Occipital lobe (tissue), 2 donors: ENCODE data around the gene UNC50. TPM values are rescaled to one million over a fixed set of nuclear protein-coding genes. Genes with fewer than 3 reads are reported as not detected.
"Not testable (repeated sequence)": the region's sequence is repeated elsewhere in the genome, so short reads cannot be mapped to it uniquely, and the experiment has no call there.

ENCODE experiments used
- DNase-seq: peaks from one replicate; lab custom pipeline; 2025; lab: John Stamatoyannopoulos, UW
- total RNA-seq: library from RNA; depleted of rRNA; stranded (reverse); fragments of >200 nt; gene quantifications from one replicate; pipeline ENCODE4 v1.2.3, GENCODE V29; 2014

Gene UNC50
- total RNA-seq, 1 donor from 2014 or later, result 51.8 TPM

DNA sequence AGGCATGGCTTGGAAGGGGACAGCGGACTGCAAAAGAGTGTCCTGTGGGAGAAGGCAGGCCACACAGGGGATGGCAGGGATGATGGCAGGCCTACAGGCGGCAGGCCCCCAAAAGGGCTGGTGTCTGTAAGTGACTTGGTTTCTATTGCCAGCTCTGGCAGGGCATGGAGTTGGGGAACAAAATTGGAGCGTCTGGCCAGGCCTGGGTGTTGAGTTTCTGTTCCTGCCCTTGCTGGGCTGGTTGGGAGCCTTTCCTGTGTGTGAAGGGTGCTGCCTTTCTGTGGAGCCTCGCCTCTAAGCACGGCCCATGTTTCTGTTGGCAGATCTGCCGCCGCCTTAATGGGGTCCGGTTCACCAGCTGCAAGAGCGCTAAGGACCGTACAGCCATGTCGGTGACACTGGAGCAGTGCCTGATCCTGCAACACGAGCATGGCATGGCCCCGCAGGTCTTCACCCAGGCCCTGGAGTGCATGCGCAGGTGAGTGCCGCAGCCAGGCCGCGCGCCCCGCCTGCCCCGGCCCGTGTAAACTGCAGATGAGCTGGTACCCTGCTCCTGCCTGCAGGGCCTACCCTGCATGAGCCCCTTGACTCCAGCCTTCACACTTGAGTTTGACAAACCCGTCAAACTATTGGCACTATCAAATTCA, 31.6 kb upstream of the UNC50 start:
- DNase-seq, result no peak

DNA sequence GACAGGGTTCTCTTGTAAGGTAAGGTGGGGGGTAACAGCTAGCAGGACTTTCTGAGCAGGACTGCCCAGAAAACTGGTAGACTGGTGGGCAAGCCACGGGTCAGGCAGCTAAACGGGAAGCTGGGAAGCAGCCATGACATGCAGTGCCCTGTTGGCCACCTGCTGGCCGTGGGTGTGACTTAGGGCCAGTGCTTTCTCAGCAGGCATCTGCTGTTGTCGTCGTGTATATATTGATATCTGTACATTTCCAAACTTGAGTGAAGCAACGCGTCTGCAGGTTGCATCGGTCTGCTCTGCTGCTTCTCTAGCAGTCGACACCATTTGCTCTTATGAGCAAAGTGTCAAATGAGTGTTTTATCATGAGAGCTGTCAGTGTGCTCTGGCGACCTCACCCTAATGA, 31.1 kb upstream of the UNC50 start:
- DNase-seq, result no peak

DNA sequence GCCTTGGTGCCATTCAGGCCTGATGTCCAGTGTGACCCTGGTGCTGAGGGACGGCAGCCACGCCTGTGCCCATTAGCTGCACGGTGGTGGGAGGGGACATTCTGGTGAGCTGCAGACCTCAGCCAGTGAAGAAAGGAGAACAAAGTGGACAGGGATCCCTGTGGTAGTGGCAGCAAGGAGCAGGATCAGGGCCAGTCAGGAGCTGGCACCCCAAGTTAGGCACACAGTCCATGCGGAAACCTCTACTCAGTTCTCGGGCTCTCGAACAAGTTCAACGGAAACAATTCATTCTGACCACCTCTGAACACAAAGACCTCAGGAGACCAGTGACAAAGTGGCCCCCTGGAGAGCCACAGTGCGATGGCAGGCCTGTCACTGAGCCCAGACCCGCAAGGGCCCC, 30.2 kb upstream of the UNC50 start:
- DNase-seq, result no peak

- DNase-seq, result no peak
Measured at GRCh38 chr2:98579926-98580325, 28.5 kb upstream of the UNC50 start.

GRCh38 chr2:98580656-98581284, 27.6 kb upstream of the UNC50 start:
- no peak for DNase-seq

DNA sequence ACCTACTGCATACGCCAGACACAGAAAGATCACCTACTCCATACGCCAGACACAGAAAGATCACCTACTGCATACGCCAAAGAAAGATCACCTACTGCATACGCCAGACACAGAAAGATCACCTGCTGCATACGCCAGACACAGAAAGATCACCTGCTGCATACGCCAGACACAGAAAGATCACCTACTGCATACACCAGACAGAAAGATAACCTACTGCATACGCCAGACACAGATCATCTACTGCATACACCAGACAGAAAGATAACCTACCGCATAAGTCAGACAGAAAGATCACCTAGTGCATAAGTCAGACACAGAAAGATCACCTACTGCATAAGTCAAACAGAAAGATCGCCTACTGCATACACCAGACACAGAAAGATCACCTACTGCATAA, 25.9 kb upstream of the UNC50 start:
- no peak for DNase-seq

- DNase-seq, result no peak
Measured at GRCh38 chr2:98583276-98583675, 25.1 kb upstream of the UNC50 start.

DNA sequence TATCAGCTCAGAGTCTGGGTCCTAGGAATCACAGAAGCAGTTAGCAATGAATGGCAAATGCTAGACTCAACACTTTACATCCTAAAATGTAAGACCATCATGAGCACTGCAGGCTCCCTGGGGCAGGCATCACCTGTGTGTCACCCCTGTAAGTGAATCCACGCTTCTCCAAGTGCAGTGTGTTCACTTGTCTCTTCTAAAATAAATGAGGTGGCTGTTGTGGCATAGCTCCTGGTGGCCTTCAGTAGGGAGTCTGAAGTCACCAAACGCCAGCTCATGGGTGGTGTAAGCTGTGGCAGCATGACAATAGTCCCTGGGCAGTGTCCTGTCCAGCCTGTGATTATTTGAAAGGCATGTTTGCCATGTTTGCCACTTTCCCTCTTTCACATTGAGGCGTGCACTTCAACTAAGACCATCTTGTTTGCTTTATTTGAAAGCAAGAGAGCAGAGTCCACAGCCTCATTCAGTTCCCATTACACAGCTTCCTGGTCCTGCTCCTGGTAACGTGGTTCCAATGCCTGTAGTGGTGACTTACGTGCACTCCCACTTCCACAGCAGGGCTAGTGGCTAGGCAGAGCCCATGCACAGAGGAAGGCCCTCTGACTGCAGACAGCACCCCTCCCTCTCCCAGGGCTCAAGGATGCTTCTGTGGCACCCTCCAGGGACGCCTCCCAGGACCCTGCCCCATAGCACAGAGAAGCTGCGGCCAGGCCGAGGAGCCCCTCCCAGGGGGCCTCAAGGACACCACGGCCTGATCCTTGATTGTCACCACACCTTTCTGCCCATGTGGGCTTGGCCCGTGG, 24.4 kb upstream of the UNC50 start:
- no peak for DNase-seq

- no peak for DNase-seq
Measured at GRCh38 chr2:98585386-98585785, 23.0 kb upstream of the UNC50 start.

GRCh38 chr2:98586551-98587140, 21.7 kb upstream of the UNC50 start:
- DNase-seq, result no peak

- DNase-seq, result no peak
Measured at GRCh38 chr2:98588880-98589431, 19.4 kb upstream of the UNC50 start.

- DNase-seq, result no peak
Measured at GRCh38 chr2:98589489-98589888, 18.9 kb upstream of the UNC50 start.

DNA sequence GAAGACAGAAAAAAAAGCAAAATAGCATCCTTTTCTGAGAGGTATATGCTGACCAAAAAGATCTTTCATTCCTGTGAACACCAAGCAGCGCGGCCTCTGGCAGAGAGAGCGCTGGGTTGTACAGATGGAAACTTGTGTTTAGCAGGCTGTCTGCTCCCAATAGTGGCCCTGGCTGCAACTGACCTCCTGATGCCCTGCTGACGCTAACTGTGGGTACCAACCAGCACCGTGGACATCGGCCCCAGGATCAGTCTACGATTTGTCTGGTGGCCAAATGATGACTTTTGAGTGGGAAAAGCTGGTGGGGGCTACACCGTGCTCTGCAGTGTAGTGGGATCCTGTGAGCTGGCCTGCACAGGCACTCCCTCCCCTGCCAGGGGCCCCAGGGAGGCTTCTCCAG, 15.8 kb upstream of the UNC50 start:
- DNase-seq, result no peak

GRCh38 chr2:98594665-98595064, 13.7 kb upstream of the UNC50 start:
- DNase-seq, result not testable (repeated sequence)

- no peak for DNase-seq
Measured at GRCh38 chr2:98598781-98599428, 9.5 kb upstream of the UNC50 start.

DNA sequence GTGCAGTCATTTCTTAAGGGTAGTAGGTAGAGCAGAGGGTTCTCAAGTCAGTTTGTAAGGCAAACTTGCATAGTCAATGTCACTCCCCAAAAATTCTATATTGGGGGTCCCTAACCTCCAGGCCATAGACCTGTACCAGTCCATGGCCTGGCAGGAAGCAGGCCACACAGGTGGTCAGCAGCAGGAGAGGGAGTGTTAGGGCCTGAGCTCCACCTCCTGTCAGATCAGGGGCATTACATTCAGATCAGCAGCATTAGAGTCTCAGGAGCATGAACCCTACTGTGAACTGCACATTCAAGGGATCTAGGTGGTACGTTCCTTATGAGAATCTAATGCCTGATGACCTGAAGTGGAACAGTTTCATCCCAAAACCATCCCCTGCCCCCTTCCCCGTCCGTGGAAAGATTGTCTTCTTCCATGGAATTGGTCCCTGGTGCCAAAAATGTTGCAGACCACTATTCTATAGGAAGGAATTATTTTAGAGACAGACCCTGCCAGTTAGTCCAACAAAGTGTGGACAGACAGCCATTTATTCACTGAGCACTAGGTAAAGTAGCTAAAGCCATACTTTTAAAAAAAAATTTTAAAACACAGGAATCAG, 6.8 kb upstream of the UNC50 start:
- DNase-seq, result no peak

- no peak for DNase-seq
Measured at GRCh38 chr2:98604547-98604946, 3.8 kb upstream of the UNC50 start.

DNA sequence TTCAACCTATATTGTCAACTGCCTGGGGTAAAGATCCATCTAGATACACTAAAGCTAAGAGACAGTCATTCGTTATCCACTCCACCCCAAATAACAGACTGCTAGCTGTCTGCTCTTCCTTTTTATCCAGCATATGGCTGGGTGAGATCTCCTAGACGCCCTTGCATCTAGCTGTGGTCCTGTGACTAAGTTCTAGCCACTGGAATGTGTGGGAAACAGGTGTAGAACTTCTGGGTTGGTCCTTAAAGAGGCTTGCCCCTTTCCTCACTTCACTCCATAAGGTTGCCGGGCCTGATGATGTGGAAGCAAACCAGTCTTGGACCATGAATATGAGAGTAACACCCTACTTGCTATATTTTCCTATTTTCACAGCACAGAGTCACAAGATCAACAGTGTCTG, 3.3 kb upstream of the UNC50 start:
- no peak for DNase-seq

GRCh38 chr2:98606431-98606830, 2.0 kb upstream of the UNC50 start:
- no peak for DNase-seq

GRCh38 chr2:98607104-98607503, 1.3 kb upstream of the UNC50 start:
- DNase-seq, result no peak

DNA sequence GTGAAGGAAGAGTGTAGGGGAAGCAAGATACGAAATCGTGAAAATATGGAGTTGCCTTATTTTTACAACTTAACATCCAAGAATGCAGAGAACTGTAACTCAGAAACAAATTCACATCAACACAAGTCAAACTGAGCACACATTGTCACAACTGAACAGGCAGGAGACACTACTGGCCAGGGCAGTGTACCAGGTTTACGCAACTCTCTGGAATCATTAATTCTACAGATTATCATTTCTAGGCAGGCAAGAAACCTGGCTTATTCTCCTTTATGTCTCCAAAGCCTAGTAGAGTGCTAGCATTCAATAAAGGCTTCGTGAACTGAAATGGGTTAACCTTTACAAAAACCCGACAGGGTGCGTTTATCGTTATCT, 661 bp upstream of the UNC50 start:
- no peak for DNase-seq
